Nephron progenitor cell (in vitro differentiated cells): Measurements from ENCODE around the gene SLC27A4.
A peak's percentile ranks its signal among the peaks of the same experiment; 100 is the strongest.
"Not testable (repeated sequence)": the region's sequence is repeated elsewhere in the genome, so short reads cannot be mapped to it uniquely, and the experiment has no call there.

Experiments used
- DNase-seq: peaks from one replicate; pipeline ENCODE4 v3.0.0; 2021
- H3K27ac Mint-ChIP-seq: 2 replicates; pipeline ENCODE4 v1.8.0; 2021; ENCODE audit warnings: mild to moderate bottlenecking, moderate library complexity, mixed read lengths
- H3K27me3 Mint-ChIP-seq: 2 replicates; pipeline ENCODE4 v1.8.0; 2021; ENCODE audit warnings: mild to moderate bottlenecking, low read depth, mixed read lengths; ENCODE audit not compliant: poor library complexity
- H3K36me3 Mint-ChIP-seq: 2 replicates; pipeline ENCODE4 v1.8.0; 2021; ENCODE audit warnings: low read depth, mixed read lengths
- H3K4me1 Mint-ChIP-seq: 2 replicates; pipeline ENCODE4 v1.8.0; 2021; ENCODE audit warnings: mixed read lengths
- H3K4me3 Mint-ChIP-seq: 2 replicates; pipeline ENCODE4 v1.8.0; 2021; ENCODE audit warnings: mild to moderate bottlenecking, moderate library complexity, mixed read lengths
- H3K9me3 Mint-ChIP-seq: 2 replicates; pipeline ENCODE4 v1.8.0; 2021; ENCODE audit warnings: mild to moderate bottlenecking, moderate library complexity, mixed read lengths
- TF ChIP-seq, protein P1 (sequence below): fragments of 200-600 bp; sonication (generic); IDR thresholded peaks from 2 replicates; pipeline ENCODE4 v1.5.0; 2021; ENCODE audit warnings: antibody characterized with exemption

The SLC27A4 gene

DNA sequence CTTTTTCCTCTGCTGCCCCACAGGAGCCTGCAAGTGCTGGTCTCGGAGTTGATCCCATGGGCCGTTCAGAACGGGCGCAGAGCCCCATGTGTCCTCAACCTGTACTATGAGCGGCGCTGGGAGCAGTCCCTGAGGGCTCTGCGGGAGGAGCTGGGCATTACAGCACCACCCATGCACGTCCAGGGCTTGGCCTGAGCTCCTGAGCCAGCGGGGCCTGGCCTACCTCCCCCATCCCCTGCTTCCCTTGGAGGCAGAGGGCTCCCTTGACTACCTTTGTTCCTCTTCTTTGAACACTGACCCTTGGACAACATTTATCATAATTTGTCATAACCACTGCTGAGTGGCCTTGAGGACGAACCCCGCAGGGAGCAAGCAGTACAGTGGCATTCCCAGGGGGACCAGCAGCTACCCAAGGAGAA lies 6.9 kb upstream of the SLC27A4 start:
- TF ChIP-seq, protein P1, sequence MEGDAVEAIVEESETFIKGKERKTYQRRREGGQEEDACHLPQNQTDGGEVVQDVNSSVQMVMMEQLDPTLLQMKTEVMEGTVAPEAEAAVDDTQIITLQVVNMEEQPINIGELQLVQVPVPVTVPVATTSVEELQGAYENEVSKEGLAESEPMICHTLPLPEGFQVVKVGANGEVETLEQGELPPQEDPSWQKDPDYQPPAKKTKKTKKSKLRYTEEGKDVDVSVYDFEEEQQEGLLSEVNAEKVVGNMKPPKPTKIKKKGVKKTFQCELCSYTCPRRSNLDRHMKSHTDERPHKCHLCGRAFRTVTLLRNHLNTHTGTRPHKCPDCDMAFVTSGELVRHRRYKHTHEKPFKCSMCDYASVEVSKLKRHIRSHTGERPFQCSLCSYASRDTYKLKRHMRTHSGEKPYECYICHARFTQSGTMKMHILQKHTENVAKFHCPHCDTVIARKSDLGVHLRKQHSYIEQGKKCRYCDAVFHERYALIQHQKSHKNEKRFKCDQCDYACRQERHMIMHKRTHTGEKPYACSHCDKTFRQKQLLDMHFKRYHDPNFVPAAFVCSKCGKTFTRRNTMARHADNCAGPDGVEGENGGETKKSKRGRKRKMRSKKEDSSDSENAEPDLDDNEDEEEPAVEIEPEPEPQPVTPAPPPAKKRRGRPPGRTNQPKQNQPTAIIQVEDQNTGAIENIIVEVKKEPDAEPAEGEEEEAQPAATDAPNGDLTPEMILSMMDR = no peak
- Mint-ChIP-seq H3K9me3 (no peaks in the 10 kb centered on the region), H3K27me3 (peaks cover 3% of the 10 kb centered on the region), H3K4me3 (no peak overlapping the region), H3K27ac (peak overlapping the region; percentile 92), H3K4me1 (peaks cover 17% of the 10 kb centered on the region), H3K36me3 (peaks cover 22% of the 10 kb centered on the region)
- peak; percentile 27 for DNase-seq

DNA sequence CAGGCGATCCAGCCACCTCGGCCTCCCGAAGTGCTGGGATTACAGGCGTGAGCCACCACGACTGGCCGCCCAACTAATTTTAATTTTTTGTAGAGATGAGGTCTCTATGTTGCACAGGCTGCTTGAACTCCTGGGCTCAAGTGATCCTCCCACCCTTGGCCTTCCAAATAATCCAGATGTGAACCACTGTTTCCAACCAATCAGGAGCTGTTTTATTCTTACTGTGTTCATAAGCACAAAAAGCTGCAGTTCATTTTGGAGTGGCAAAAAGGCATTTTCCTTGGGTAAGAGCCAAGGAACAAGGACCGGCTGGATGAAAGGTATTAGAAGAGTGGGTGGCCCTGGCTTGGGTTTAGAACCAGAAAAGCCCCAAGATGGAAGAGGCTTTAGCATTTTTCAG lies 5.2 kb upstream of the SLC27A4 start:
- H3K27me3 Mint-ChIP-seq = peaks cover 6% of the 10 kb centered on the region
- TF ChIP-seq, protein P1 = no peak
- H3K27ac Mint-ChIP-seq = no peak overlapping the region
- peaks cover 15% of the 10 kb centered on the region for H3K36me3 Mint-ChIP-seq
- no peak overlapping the region for H3K4me3 Mint-ChIP-seq
- no peaks in the 10 kb centered on the region for H3K9me3 Mint-ChIP-seq
- no peak for DNase-seq
- peaks cover 24% of the 10 kb centered on the region for H3K4me1 Mint-ChIP-seq

DNA sequence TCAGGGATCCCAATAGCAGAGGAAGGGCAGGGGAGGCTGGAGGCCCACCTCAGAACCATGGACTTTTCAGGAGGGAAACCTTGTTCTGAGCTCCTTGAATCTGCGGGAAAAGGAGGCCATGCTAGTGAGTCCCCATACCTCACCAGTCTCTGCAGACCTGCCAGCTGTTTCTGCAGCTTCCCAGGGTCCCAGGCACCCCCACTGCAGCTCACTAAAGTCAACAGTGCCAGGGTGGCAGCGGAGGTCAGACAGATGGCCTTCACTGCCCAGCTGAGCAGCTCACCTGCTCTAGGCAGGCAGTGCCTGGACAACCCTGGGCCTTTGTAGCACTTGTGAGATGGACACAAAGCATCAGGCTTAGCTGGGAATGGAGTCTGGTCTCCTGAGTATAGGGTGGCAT lies 4.4 kb upstream of the SLC27A4 start:
- no peak overlapping the region for H3K4me3 Mint-ChIP-seq
- no peaks in the 10 kb centered on the region for H3K9me3 Mint-ChIP-seq
- H3K27ac Mint-ChIP-seq = no peak overlapping the region
- H3K27me3 Mint-ChIP-seq = peaks cover 6% of the 10 kb centered on the region
- peaks cover 15% of the 10 kb centered on the region for H3K36me3 Mint-ChIP-seq
- TF ChIP-seq, protein P1 = no peak
- H3K4me1 Mint-ChIP-seq = peaks cover 24% of the 10 kb centered on the region
- no peak for DNase-seq

DNA sequence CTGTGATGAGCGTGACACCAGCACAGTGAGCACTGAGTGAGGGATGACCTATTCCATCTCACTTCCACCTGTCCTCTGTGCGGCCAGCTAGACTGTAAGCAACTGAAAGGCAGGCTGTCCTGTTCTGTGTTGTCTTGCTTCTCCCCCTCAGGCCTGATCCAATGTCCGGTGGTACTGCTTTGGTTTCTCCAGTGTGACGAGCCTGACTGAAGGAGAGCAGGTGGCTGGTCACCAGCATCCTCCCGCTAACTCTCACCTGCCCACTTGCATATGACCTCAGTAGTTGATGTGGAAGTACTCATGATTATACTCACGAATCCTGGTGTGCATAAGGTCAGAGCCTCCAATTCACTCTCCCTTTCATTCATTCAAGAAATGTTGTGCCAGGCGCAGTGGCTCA lies 2.4 kb upstream of the SLC27A4 start:
- H3K4me3 Mint-ChIP-seq = no peak overlapping the region
- H3K36me3 Mint-ChIP-seq = peaks cover 6% of the 10 kb centered on the region
- H3K27ac Mint-ChIP-seq = no peak overlapping the region
- peaks cover 6% of the 10 kb centered on the region for H3K27me3 Mint-ChIP-seq
- TF ChIP-seq, protein P1 = no peak
- H3K9me3 Mint-ChIP-seq = no peaks in the 10 kb centered on the region
- DNase-seq = no peak
- H3K4me1 Mint-ChIP-seq = peaks cover 26% of the 10 kb centered on the region

DNA sequence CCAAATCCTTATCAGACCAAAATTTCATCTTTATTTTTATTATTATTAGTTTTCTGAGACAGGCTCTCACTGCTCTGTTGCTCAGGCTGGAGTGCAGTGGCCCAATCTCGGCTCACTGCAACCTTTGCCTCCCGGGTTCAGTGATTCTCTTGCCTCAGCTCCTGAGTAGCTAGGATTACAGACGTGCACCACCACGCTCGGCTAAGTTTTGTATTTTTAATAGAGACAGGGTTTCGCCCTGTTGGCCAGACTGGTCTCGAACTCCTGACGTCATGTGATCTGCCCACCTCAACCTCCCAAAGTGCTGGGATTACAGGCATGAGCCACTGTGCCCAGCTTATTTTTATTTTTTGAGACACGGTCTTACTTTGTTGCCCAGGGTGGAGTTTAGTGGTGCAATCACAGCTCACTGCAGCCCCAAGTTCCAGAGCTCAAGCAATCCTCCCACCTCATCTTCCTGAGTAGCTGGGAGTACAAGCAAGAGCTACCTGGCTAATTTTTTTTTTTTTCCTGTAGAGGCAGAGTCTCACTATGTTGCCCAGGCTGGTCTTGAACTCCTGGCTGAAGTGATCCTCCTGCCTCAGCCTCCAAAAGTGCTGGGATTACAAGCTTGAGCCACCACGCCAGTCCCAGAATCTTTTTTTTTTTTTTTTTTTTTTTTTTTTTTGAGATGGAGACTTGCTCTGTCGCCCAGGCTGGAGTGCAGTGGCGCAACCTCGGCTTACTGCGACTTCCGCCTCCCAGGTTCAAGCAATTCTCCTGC lies 1.3 kb upstream of the SLC27A4 start:
- H3K27me3 Mint-ChIP-seq, H3K36me3 Mint-ChIP-seq, DNase-seq, H3K9me3 Mint-ChIP-seq: not testable (repeated sequence)
- H3K27ac Mint-ChIP-seq = peak overlapping the region; percentile 59
- H3K4me3 Mint-ChIP-seq = peak overlapping the region; percentile 84
- H3K4me1 Mint-ChIP-seq = peaks cover 17% of the 10 kb centered on the region

DNA sequence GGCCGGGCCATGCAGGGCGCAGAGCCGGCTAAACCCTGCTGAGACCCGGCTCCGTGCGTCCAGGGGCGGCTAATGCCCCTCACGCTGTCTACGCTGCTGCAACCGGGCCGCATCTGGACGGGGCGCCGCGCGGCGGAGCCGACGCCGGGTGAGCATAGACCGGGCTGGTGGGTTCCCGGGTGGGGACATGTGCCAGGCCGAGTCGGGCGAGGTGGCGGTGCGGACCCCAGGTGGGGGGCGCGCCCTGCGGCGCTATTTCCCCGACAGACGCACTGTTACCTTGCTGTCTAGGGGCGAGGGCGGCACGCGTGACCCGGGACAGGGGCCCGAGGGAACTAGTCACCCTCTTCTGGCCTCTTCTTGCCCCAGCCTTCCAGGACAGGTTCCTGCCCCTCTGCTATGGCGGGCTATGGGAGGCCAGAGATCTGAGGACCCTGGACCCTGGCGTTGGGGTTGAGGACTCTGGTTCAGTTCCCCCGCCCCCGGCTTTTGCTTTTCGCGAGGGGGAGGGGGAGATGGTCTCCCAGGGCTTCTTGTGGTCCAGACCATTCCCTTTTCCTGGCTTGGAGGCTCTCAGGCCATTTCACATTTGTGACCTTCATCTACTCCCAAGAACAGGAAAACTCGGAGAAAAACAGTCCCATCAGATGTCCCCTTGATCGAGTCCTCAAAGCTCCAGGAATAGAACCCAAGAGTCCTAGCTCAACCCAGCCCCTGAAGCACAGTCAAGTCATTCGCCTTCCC lies 536 bp downstream of the SLC27A4 start:
- Mint-ChIP-seq H3K4me3 (peak overlapping the region; percentile 91), H3K36me3 (peaks cover 8% of the 10 kb centered on the region), H3K27me3 (peaks cover 9% of the 10 kb centered on the region), H3K27ac (no peak overlapping the region), H3K4me1 (peaks cover 17% of the 10 kb centered on the region), H3K9me3 (no peaks in the 10 kb centered on the region)
- TF ChIP-seq, protein P1 = no peak
- peak; percentile 40 for DNase-seq
